SU-DHL-6 (cell line): Measurements from ENCODE around the gene FAM118A.
"Not testable (repeated sequence)": the region's sequence is repeated elsewhere in the genome, so short reads cannot be mapped to it uniquely, and the experiment has no call there.

ENCODE experiments used
- H2AFZ ChIP-seq: fragments of 200-600 bp; sonication (generic); 2 replicates; pipeline ENCODE4 v1.6.1; 2014; ENCODE audit warnings: low read depth, mild to moderate bottlenecking, moderate library complexity, mixed read lengths, antibody characterized with exemption, low read length; ENCODE audit not compliant: severe bottlenecking
- H3F3A ChIP-seq: fragments of 200-600 bp; shearing (Covaris generic); 2 replicates; pipeline ENCODE4 v1.6.0; 2016; ENCODE audit warnings: antibody characterized with exemption, mild to moderate bottlenecking; ENCODE audit not compliant: insufficient read depth
- H3K27ac ChIP-seq: fragments of 200-600 bp; sonication (generic); 2 replicates; pipeline ENCODE4 v1.5.1; 2016; ENCODE audit warnings: low read depth, mild to moderate bottlenecking, low read length, moderate library complexity, mixed read lengths
- H3K27me3 ChIP-seq: fragments of 200-600 bp; sonication (generic), shearing (Covaris generic); 2 replicates; pipeline ENCODE4 v1.6.0; 2014; ENCODE audit warnings: mild to moderate bottlenecking, low read length
- H3K36me3 ChIP-seq: fragments of 200-600 bp; sonication (generic); 2 replicates; pipeline ENCODE4 v1.6.1; 2014; ENCODE audit warnings: mild to moderate bottlenecking, low read length, mixed read lengths
- H3K4me2 ChIP-seq: fragments of 300-600, 200-600 bp; shearing (Covaris generic), sonication (generic); 2 replicates; pipeline ENCODE4 v1.6.0; 2014; ENCODE audit warnings: low read length, low read depth, mild to moderate bottlenecking; ENCODE audit not compliant: poor library complexity, severe bottlenecking
- H3K4me3 ChIP-seq: fragments of 200-600 bp; sonication (generic); 2 replicates; pipeline ENCODE4 v1.5.1; 2014; ENCODE audit warnings: antibody characterized with exemption, low read length, mild to moderate bottlenecking, mixed read lengths; ENCODE audit not compliant: insufficient read depth, poor library complexity, severe bottlenecking
- H3K79me2 ChIP-seq: fragments of 200-600 bp; sonication (generic); 2 replicates; pipeline ENCODE4 v1.6.1; 2014; ENCODE audit warnings: mild to moderate bottlenecking, low read length, moderate library complexity; ENCODE audit not compliant: insufficient read depth
- H3K9ac ChIP-seq: fragments of 200-600 bp; sonication (generic); 2 replicates; pipeline ENCODE4 v1.7.0; 2014; ENCODE audit warnings: mild to moderate bottlenecking, low read length
- H3K9me2 ChIP-seq: fragments of 200-600 bp; sonication (generic); replicated peaks from 2 replicates; pipeline ENCODE4 v1.6.1; 2014; ENCODE audit warnings: low read length; ENCODE audit not compliant: insufficient read depth
- H3K9me3 ChIP-seq: fragments of 200-600 bp; sonication (generic); 2 replicates; pipeline ENCODE4 v1.6.1; 2014; ENCODE audit warnings: low read length, mixed read lengths; ENCODE audit not compliant: insufficient read depth
- H4K20me1 ChIP-seq: fragments of 200-600 bp; sonication (generic); 2 replicates; pipeline ENCODE4 v1.6.1; 2014; ENCODE audit warnings: low read depth, mild to moderate bottlenecking, antibody characterized with exemption, low read length, moderate library complexity, mixed read lengths
- EZH2phosphoT487 ChIP-seq: fragments of 200-600 bp; sonication (generic), shearing (Covaris generic); conservative IDR thresholded peaks from 2 replicates; pipeline ENCODE4 v1.6.1; 2018; ENCODE audit warnings: mild to moderate bottlenecking, antibody characterized with exemption, low read length, moderate library complexity, mixed read lengths
- TF ChIP-seq, protein P1 (sequence below): fragments of 200-600 bp; sonication (generic); IDR thresholded peaks from one replicate; pipeline ENCODE4 v1.5.1; 2017; ENCODE audit warnings: antibody characterized with exemption, mild to moderate bottlenecking, low read length, moderate library complexity; ENCODE audit not compliant: insufficient read depth, poor library complexity, severe bottlenecking

The FAM118A gene

GRCh38 chr22:45273452-45274075, 36.2 kb upstream of the FAM118A start:
- H3K9me3 ChIP-seq = no peaks in the 10 kb centered on the region
- no peak for TF ChIP-seq EZH2phosphoT487
- TF ChIP-seq, protein P1, sequence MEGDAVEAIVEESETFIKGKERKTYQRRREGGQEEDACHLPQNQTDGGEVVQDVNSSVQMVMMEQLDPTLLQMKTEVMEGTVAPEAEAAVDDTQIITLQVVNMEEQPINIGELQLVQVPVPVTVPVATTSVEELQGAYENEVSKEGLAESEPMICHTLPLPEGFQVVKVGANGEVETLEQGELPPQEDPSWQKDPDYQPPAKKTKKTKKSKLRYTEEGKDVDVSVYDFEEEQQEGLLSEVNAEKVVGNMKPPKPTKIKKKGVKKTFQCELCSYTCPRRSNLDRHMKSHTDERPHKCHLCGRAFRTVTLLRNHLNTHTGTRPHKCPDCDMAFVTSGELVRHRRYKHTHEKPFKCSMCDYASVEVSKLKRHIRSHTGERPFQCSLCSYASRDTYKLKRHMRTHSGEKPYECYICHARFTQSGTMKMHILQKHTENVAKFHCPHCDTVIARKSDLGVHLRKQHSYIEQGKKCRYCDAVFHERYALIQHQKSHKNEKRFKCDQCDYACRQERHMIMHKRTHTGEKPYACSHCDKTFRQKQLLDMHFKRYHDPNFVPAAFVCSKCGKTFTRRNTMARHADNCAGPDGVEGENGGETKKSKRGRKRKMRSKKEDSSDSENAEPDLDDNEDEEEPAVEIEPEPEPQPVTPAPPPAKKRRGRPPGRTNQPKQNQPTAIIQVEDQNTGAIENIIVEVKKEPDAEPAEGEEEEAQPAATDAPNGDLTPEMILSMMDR = no peak
- H2AFZ ChIP-seq = no peak overlapping the region
- H3K27ac ChIP-seq = no peak overlapping the region
- no peaks in the 10 kb centered on the region for H3K79me2 ChIP-seq
- no peaks in the 10 kb centered on the region for H3K27me3 ChIP-seq
- H3K9me2 ChIP-seq = no peaks in the 10 kb centered on the region
- no peak overlapping the region for H3K4me2 ChIP-seq
- no peak overlapping the region for H3K4me3 ChIP-seq
- H3K36me3 ChIP-seq = no peaks in the 10 kb centered on the region
- no peaks in the 10 kb centered on the region for H3F3A ChIP-seq
- no peaks in the 10 kb centered on the region for H4K20me1 ChIP-seq
- no peak overlapping the region for H3K9ac ChIP-seq

- Histone ChIP-seq H2AFZ (no peak overlapping the region), H3K9ac (no peak overlapping the region), H3K4me3 (no peak overlapping the region), H3F3A (no peaks in the 10 kb centered on the region), H3K79me2 (no peaks in the 10 kb centered on the region), H4K20me1 (no peaks in the 10 kb centered on the region), H3K27me3 (no peaks in the 10 kb centered on the region), H3K9me3 (no peaks in the 10 kb centered on the region), H3K36me3 (no peaks in the 10 kb centered on the region), H3K9me2 (no peaks in the 10 kb centered on the region), H3K27ac (no peak overlapping the region), H3K4me2 (no peak overlapping the region)
- TF ChIP-seq, protein P1 = no peak
- TF ChIP-seq EZH2phosphoT487 = no peak
Measured at GRCh38 chr22:45276507-45277105, 33.1 kb upstream of the FAM118A start.

- H3K9ac ChIP-seq, H3K9me2 ChIP-seq, H3K9me3 ChIP-seq, H3K27me3 ChIP-seq, H2AFZ ChIP-seq, H4K20me1 ChIP-seq, H3F3A ChIP-seq, H3K4me2 ChIP-seq, H3K36me3 ChIP-seq, H3K4me3 ChIP-seq, H3K79me2 ChIP-seq, H3K27ac ChIP-seq: not testable (repeated sequence)
Measured at GRCh38 chr22:45277720-45278119, 32.0 kb upstream of the FAM118A start.

DNA sequence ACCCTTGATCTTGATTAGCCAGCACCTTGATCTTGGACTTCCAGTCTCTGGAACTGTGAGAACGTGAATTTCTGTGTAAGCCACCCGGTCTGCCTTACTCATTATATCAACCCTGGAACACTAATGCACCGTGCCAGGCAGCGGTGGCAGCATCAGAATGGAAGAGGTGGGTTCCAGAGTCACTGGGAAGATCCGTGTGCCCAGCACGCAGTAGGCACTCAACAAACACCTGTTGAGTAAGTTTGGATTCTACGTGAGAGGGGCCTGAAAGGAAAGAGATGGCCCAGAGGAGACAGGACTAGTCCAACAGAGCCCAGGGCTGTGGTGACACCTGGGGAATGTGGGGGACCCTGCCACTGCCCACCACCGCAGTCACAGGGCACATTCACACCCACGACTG, 31.6 kb upstream of the FAM118A start:
- H3K27ac ChIP-seq = no peak overlapping the region

More for the DNA sequence above, 31.6 kb upstream of the FAM118A start:
- TF ChIP-seq, protein P1 = no peak
- TF ChIP-seq EZH2phosphoT487 = no peak
- H3K4me3 ChIP-seq = no peak overlapping the region
- H3K9me3 ChIP-seq = no peaks in the 10 kb centered on the region
- no peaks in the 10 kb centered on the region for H3K36me3 ChIP-seq
- no peak overlapping the region for H3K4me2 ChIP-seq
- no peaks in the 10 kb centered on the region for H3F3A ChIP-seq
- H3K27me3 ChIP-seq = no peaks in the 10 kb centered on the region
- no peak overlapping the region for H2AFZ ChIP-seq
- H3K9ac ChIP-seq = no peak overlapping the region
- H3K9me2 ChIP-seq = no peaks in the 10 kb centered on the region
- H4K20me1 ChIP-seq = no peaks in the 10 kb centered on the region
- H3K79me2 ChIP-seq = no peaks in the 10 kb centered on the region
